ENCODE data around the gene SYTL4.

DNA sequence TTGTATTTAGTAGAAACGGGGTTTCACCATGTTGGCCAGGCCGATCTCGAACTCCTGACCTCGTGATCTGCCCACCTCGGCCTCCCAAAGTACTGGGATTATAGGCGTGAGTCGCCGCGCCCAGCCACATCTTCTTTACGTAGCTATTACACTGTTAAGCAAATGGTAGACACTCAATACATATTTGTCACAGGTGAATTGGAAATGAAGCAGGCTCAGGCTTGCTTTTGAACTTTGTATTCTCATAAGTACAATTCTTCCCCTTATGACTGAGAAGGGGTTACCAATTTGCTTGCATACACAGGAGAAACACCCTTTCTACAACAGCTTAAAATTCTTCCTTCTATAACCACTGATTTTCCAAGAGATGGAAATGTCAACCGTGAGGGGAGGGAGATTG is 88.7 kb downstream of the SYTL4 start:
- TF ChIP-seq, protein P1, sequence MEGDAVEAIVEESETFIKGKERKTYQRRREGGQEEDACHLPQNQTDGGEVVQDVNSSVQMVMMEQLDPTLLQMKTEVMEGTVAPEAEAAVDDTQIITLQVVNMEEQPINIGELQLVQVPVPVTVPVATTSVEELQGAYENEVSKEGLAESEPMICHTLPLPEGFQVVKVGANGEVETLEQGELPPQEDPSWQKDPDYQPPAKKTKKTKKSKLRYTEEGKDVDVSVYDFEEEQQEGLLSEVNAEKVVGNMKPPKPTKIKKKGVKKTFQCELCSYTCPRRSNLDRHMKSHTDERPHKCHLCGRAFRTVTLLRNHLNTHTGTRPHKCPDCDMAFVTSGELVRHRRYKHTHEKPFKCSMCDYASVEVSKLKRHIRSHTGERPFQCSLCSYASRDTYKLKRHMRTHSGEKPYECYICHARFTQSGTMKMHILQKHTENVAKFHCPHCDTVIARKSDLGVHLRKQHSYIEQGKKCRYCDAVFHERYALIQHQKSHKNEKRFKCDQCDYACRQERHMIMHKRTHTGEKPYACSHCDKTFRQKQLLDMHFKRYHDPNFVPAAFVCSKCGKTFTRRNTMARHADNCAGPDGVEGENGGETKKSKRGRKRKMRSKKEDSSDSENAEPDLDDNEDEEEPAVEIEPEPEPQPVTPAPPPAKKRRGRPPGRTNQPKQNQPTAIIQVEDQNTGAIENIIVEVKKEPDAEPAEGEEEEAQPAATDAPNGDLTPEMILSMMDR (IDR thresholded peaks at IDR 0.05): no peak
- no peak for TF ChIP-seq POLR2A (IDR thresholded peaks at IDR 0.05)

All from adrenal gland (tissue), 5 donors.